ENCODE data around the gene PRKCH. TPM values are rescaled to one million over a fixed set of nuclear protein-coding genes. Genes with fewer than 3 reads are reported as not detected.
A peak's percentile ranks its signal among the peaks of the same experiment; 100 is the strongest.

Gene PRKCH
- 1 to 10 TPM; 7.2 to 8.6 TPM for total RNA-seq
- 1.2 TPM for polyA plus RNA-seq (2013, experiment 1 of 2)
- polyA plus RNA-seq (2013, experiment 2 of 2) = 1.4 TPM
- long read RNA-seq, experiment 1, partial matches to known transcripts = 1 of 5 reads
- long read RNA-seq, experiment 1, other reads (novel, unspliced or antisense) = 0 of 5 reads
- long read RNA-seq, experiment 2, transcript PRKCH-201 (14 exons, 3,582 nt) = major isoform, 21 of 31 reads
- long read RNA-seq, experiment 2, partial matches to known transcripts = 4 of 31 reads
- long read RNA-seq, experiment 2, other reads (novel, unspliced or antisense) = 6 of 31 reads
- long read RNA-seq, experiment 3, transcript PRKCH-201 (14 exons, 3,582 nt) = major isoform, 18 of 20 reads
- long read RNA-seq, experiment 3, partial matches to known transcripts = 0 of 20 reads
- long read RNA-seq, experiment 3, other reads (novel, unspliced or antisense) = 1 of 20 reads
- long read RNA-seq, experiment 4, partial matches to known transcripts = 1 of 2 reads
- long read RNA-seq, experiment 4, other reads (novel, unspliced or antisense) = 1 of 2 reads

GRCh38 chr14:61321385-61322010 is at the start of gene PRKCH:
Gene PRKCH (plus strand): TSS chr14:61321579. CDS start chr14:61322102, 523 bp downstream.
- H3K4me1 Mint-ChIP-seq = peaks cover 9% of the 10 kb centered on the region
- peaks cover 13% of the 10 kb centered on the region for H3K9me3 Mint-ChIP-seq
- Histone ChIP-seq H3K27me3 (ENCODE audit: control insufficient read depth, insufficient read depth, low read length, poor library complexity, severe bottlenecking) (peaks cover 40% of the 10 kb centered on the region), H3K27ac (ENCODE audit: low read depth, low read length) (no peak within 1 kb of the TSS), H3K9me3 (ENCODE audit: control insufficient read depth, low read length) (peaks cover 15% of the 10 kb centered on the region), H3K36me3 (ENCODE audit: control insufficient read depth, insufficient read depth, low read length) (no peaks in the 10 kb centered on the region), H3K4me1 (ENCODE audit: control insufficient read depth, insufficient read depth, low read length) (no peaks in the 10 kb centered on the region), H3K4me3 (ENCODE audit: low read length) (peak within 1 kb of the TSS; percentile 79), H3K9ac (ENCODE audit: extremely low read depth, low read length, poor library complexity, severe bottlenecking) (peak within 1 kb of the TSS; percentile 25)
- peaks cover 28% of the 10 kb centered on the region for H3K27me3 Mint-ChIP-seq (ENCODE audit: insufficient read depth)
- H3K27ac Mint-ChIP-seq = no peak within 1 kb of the TSS
- H3K4me3 Mint-ChIP-seq = peak within 1 kb of the TSS; percentile 69
- H3K36me3 Mint-ChIP-seq (ENCODE audit: low read depth) = no peaks in the 10 kb centered on the region
- WGBS, 2 experiments (ENCODE audit: insufficient coverage in 1 of 2, insufficient read length in 1 of 2) = 1 to 2% methylated on average over 8 to 61 of the region's 66 CpGs
- DNase-seq = peak; percentile 90
- peak; percentile 44 for TF ChIP-seq CTCF (conservative IDR thresholded peaks at IDR 0.05)

- no peaks in the 10 kb centered on the region for H3K36me3 ChIP-seq (ENCODE audit: control insufficient read depth, insufficient read depth, low read length)
- TF ChIP-seq CTCF (conservative IDR thresholded peaks at IDR 0.05) = no peak
- H3K9ac ChIP-seq (ENCODE audit: extremely low read depth, low read length, poor library complexity, severe bottlenecking) = no peak overlapping the region
- no peaks in the 10 kb centered on the region for H3K36me3 Mint-ChIP-seq (ENCODE audit: low read depth)
- no peaks in the 10 kb centered on the region for H3K9me3 Mint-ChIP-seq
- peaks cover 43% of the 10 kb centered on the region for H3K27me3 Mint-ChIP-seq (ENCODE audit: insufficient read depth)
- 44% methylated on average over 1 of the region's 1 CpG; no CpG with 5 or more reads in 1 of the 2 experiments for WGBS, 2 experiments (ENCODE audit: insufficient coverage in 1 of 2, insufficient read length in 1 of 2)
- H3K4me3 ChIP-seq (ENCODE audit: low read length) = no peak overlapping the region
- H3K27ac Mint-ChIP-seq = no peak overlapping the region
- no peaks in the 10 kb centered on the region for H3K9me3 ChIP-seq (ENCODE audit: control insufficient read depth, low read length)
- no peak overlapping the region for H3K4me3 Mint-ChIP-seq
- peaks cover 86% of the 10 kb centered on the region for H3K27me3 ChIP-seq (ENCODE audit: control insufficient read depth, insufficient read depth, low read length, poor library complexity, severe bottlenecking)
- H3K4me1 ChIP-seq (ENCODE audit: control insufficient read depth, insufficient read depth, low read length) = no peaks in the 10 kb centered on the region
- peaks cover 7% of the 10 kb centered on the region for H3K4me1 Mint-ChIP-seq
- H3K27ac ChIP-seq (ENCODE audit: low read depth, low read length) = no peak overlapping the region
- DNase-seq = no peak
Measured at GRCh38 chr14:61277232-61277631, 44.1 kb upstream of the PRKCH start.

- H3K36me3 ChIP-seq (ENCODE audit: control insufficient read depth, insufficient read depth, low read length) = no peaks in the 10 kb centered on the region
- H3K27me3 ChIP-seq (ENCODE audit: control insufficient read depth, insufficient read depth, low read length, poor library complexity, severe bottlenecking) = peaks cover 91% of the 10 kb centered on the region
- H3K36me3 Mint-ChIP-seq (ENCODE audit: low read depth) = no peaks in the 10 kb centered on the region
- 89 to 91% methylated on average over 2 to 4 of the region's 4 CpGs for whole genome bisulfite sequencing, 2 experiments (ENCODE audit: insufficient coverage in 1 of 2, insufficient read length in 1 of 2)
- peaks cover 38% of the 10 kb centered on the region for H3K27me3 Mint-ChIP-seq (ENCODE audit: insufficient read depth)
- no peaks in the 10 kb centered on the region for H3K9me3 Mint-ChIP-seq
- no peak overlapping the region for H3K9ac ChIP-seq (ENCODE audit: extremely low read depth, low read length, poor library complexity, severe bottlenecking)
- no peaks in the 10 kb centered on the region for H3K9me3 ChIP-seq (ENCODE audit: control insufficient read depth, low read length)
- no peak for TF ChIP-seq CTCF (conservative IDR thresholded peaks at IDR 0.05)
- H3K27ac ChIP-seq (ENCODE audit: low read depth, low read length) = no peak overlapping the region
- DNase-seq = no peak
- H3K27ac Mint-ChIP-seq = no peak overlapping the region
- H3K4me1 Mint-ChIP-seq = peaks cover 7% of the 10 kb centered on the region
- no peaks in the 10 kb centered on the region for H3K4me1 ChIP-seq (ENCODE audit: control insufficient read depth, insufficient read depth, low read length)
- no peak overlapping the region for H3K4me3 ChIP-seq (ENCODE audit: low read length)
- no peak overlapping the region for H3K4me3 Mint-ChIP-seq
Measured at GRCh38 chr14:61277784-61278183, 43.6 kb upstream of the PRKCH start.

Data from endodermal cell (in vitro differentiated cells).